ENCODE results near the gene TEDC2. TPM values are rescaled to one million over a fixed set of nuclear protein-coding genes. Genes with fewer than 3 reads are reported as not detected.
A peak's percentile ranks its signal among the peaks of the same experiment; 100 is the strongest.

TEDC2 gene
- total and polyA plus RNA-seq, 10 of the 15 experiments (the other 5 are each of a cell fraction or from before 2014, with no cell fraction given): 0.23 to 47.9 (median 19.1) TPM

DNA sequence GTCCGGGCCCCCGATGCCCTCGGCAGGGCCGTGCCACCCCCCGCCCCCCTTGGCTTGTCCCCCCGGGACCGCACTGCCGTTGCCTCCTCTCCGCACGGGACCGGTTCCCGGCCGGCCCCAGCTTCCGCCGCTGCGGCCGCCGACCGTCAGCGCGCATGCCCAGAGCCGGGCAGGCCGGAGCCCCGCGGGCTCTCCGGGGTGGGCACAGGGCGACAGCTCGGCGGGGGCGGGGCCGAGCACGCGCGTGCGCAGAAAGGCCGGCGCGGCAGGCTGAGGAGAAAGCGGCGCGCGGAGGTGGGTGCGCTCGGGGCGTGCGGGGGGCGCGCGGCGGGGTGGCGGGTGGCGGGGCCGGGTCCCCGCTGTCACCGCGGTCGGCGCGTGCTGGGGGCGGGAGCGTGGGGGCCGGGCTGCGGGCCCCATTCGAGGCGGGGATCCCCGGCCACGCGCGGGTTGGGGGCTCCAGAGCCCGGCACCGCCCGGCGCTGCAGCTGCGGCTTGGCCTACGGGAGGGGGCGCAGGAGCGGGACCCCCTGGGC, 15.0 kb downstream of the TEDC2 start, which contains the start of gene TBC1D24:
TBC1D24 (plus strand) TSS at position 251 of the 536 bp plus-strand sequence. CDS start 21,022 bp downstream, outside the sequence.
- peaks cover 12% of the 10 kb centered on the region for H3K4me1 ChIP-seq (ENCODE audit: control insufficient read depth, insufficient read depth, low read length)
- no TSS peak for BruUV-seq (replicated peaks)
- no peaks in the 10 kb centered on the region for H3K36me3 ChIP-seq (ENCODE audit: control insufficient read depth in 2 of 2, insufficient read depth in 2 of 2, low read length in 1 of 2)
- peak within 1 kb of the TSS; percentile 78 for H2AFZ ChIP-seq (ENCODE audit: control insufficient read depth, low read depth, low read length)
- peak within 1 kb of the TSS; percentile 78 for H3K4me3 ChIP-seq
- ATAC-seq (peak; percentile 89), FAIRE-seq (no peak), DNase-seq (ENCODE audit: low read depth, low spot score) (no peak)
- RAD21 ChIA-PET (ENCODE audit: unreplicated experiment): interaction anchor here (0.6 to 1.8 kb wide), 4 partner anchors 12 to 128 kb away, joined by 5 to 8 read pairs (median 6); partner anchors contain the start of genes CCNF and TEDC2
- H3K9ac ChIP-seq (ENCODE audit: control insufficient read depth, insufficient read depth, low read length): peak within 1 kb of the TSS; percentile 66
- SMC1A ChIA-PET (ENCODE audit: uncharacterized antibody, unreplicated experiment): no interaction called here
- H3K9me3 ChIP-seq (replicated peaks; ENCODE audit: control insufficient read depth, insufficient read depth, low read length): no peaks in the 10 kb centered on the region
- no peaks in the 10 kb centered on the region for H3K79me2 ChIP-seq (ENCODE audit: control insufficient read depth, insufficient read depth, low read length)
- H4K20me1 ChIP-seq (ENCODE audit: control insufficient read depth, insufficient read depth): no peaks in the 10 kb centered on the region
- WGBS (ENCODE audit: insufficient coverage, insufficient replicate concordance, low lambda C conversion rate, missing lambda C conversion rate): 0% methylated on average over 16 of the region's 77 CpGs
- in situ Hi-C loops (cut with MboI): no loop called here
- peak within 1 kb of the TSS; percentile 66; the same call in 1 of the 2 replicates for H3K27ac ChIP-seq (ENCODE audit: control insufficient read depth, insufficient read depth)
- POLR2A ChIA-PET: interaction anchor here (0.6 to 1.1 kb wide), 7 partner anchors 11 to 162 kb away, joined by 3 to 13 read pairs (median 6); partner anchors contain the start of gene TEDC2
- intact Hi-C loops (cut with micrococcal nuclease; ENCODE audit: unreplicated experiment): no loop called here
- peak within 1 kb of the TSS; percentile 100 for H3K4me2 ChIP-seq (ENCODE audit: control insufficient read depth, insufficient read depth)
- peaks cover 0 to 2% of the 10 kb centered on the region in 2 experiments; a peak in 1 of 4 replicates for H3K27me3 ChIP-seq (replicated peaks in 1 of 2; ENCODE audit: control insufficient read depth in 2 of 2, insufficient read depth in 2 of 2, low read length in 1 of 2)
- CTCF ChIA-PET: interaction anchor here (0.8 to 1.6 kb wide), 6 partner anchors 12 to 179 kb away, joined by 3 to 8 read pairs (median 4); partner anchors contain the start of gene TEDC2
- no peak for TF ChIP-seq SUZ12 (IDR thresholded peaks at IDR 0.05; ENCODE audit: unreplicated experiment)
- TF ChIP-seq NBN (IDR thresholded peaks at IDR 0.05): no peak
- TF ChIP-seq POLR2AphosphoS5 (IDR thresholded peaks at IDR 0.05; ENCODE audit: low read length): no peak
- TF ChIP-seq, protein P1, sequence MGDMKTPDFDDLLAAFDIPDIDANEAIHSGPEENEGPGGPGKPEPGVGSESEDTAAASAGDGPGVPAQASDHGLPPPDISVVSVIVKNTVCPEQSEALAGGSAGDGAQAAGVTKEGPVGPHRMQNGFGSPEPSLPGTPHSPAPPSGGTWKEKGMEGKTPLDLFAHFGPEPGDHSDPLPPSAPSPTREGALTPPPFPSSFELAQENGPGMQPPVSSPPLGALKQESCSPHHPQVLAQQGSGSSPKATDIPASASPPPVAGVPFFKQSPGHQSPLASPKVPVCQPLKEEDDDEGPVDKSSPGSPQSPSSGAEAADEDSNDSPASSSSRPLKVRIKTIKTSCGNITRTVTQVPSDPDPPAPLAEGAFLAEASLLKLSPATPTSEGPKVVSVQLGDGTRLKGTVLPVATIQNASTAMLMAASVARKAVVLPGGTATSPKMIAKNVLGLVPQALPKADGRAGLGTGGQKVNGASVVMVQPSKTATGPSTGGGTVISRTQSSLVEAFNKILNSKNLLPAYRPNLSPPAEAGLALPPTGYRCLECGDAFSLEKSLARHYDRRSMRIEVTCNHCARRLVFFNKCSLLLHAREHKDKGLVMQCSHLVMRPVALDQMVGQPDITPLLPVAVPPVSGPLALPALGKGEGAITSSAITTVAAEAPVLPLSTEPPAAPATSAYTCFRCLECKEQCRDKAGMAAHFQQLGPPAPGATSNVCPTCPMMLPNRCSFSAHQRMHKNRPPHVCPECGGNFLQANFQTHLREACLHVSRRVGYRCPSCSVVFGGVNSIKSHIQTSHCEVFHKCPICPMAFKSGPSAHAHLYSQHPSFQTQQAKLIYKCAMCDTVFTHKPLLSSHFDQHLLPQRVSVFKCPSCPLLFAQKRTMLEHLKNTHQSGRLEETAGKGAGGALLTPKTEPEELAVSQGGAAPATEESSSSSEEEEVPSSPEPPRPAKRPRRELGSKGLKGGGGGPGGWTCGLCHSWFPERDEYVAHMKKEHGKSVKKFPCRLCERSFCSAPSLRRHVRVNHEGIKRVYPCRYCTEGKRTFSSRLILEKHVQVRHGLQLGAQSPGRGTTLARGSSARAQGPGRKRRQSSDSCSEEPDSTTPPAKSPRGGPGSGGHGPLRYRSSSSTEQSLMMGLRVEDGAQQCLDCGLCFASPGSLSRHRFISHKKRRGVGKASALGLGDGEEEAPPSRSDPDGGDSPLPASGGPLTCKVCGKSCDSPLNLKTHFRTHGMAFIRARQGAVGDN (IDR thresholded peaks at IDR 0.05): peak; percentile 57
- TF ChIP-seq YY1 (IDR thresholded peaks at IDR 0.05; ENCODE audit: low read depth, low read length): no peak
- no peak for TF ChIP-seq ASH2L (IDR thresholded peaks at IDR 0.05; ENCODE audit: borderline replicate concordance, low read depth)
- TF ChIP-seq ZZZ3 (IDR thresholded peaks at IDR 0.05; ENCODE audit: control insufficient read depth, insufficient read length, low read depth): no peak
- TF ChIP-seq CREM (IDR thresholded peaks at IDR 0.05; ENCODE audit: low read depth): no peak
- TF ChIP-seq MXI1 (IDR thresholded peaks at IDR 0.05; ENCODE audit: low read depth, low read length): no peak
- no peak for TF ChIP-seq ATF7 (IDR thresholded peaks at IDR 0.05; ENCODE audit: low read depth)
- peak; percentile 55; the same call in 1 of the 2 replicates for TF ChIP-seq LARP7 (IDR thresholded peaks at IDR 0.05)
- no peak for TF ChIP-seq TBL1XR1 (IDR thresholded peaks at IDR 0.05; ENCODE audit: low read depth, low read length)
- TF ChIP-seq ZBTB11 (CRISPR knock-in tag; IDR thresholded peaks at IDR 0.05): no peak
- no peak; the same call in 1 of the 2 replicates for TF ChIP-seq BACH1 (IDR thresholded peaks at IDR 0.05; ENCODE audit: borderline replicate concordance)
- peak; percentile 18 for TF ChIP-seq SP1 (IDR thresholded peaks at IDR 0.05; ENCODE audit: low read depth, low read length)
- no peak for TF ChIP-seq ZNF274 (IDR thresholded peaks at IDR 0.05; ENCODE audit: insufficient read depth, insufficient read length)
- no peak for TF ChIP-seq SRF (IDR thresholded peaks at IDR 0.05; ENCODE audit: low read depth in 2 of 2, low read length in 2 of 2)
- TF ChIP-seq PML (IDR thresholded peaks at IDR 0.05; ENCODE audit: low read length): no peak

Data from GM12878 (cell line).